Ovary (tissue), 10 donors: Measurements from ENCODE around the gene CHD9. TPM values are rescaled to one million over a fixed set of nuclear protein-coding genes. Genes with fewer than 3 reads are reported as not detected.

ENCODE experiments used
- DNase-seq, 5 donors: peaks; one replicate each; pipeline ENCODE4 v3.0.0-alpha.2; 2019 to 2020
- H3K27ac ChIP-seq, 2 donors: fragments of 200-600 bp; one replicate each; pipeline versions ENCODE4 v1.5.1 to v1.8.0; 2019 to 2022
- H3K27me3 ChIP-seq: fragments of 200-600 bp; one replicate; pipeline ENCODE4 v1.8.0; 2022
- H3K36me3 ChIP-seq: fragments of 200-600 bp; sonication (generic); one replicate; pipeline ENCODE4 v1.5.1; 2019
- H3K4me1 ChIP-seq: one replicate; pipeline ENCODE4 v1.8.1; 2013; ENCODE audit warnings: mild to moderate bottlenecking, moderate library complexity; ENCODE audit not compliant: insufficient read depth
- H3K4me3 ChIP-seq: fragments of 200-600 bp; sonication (generic); one replicate; pipeline ENCODE4 v1.5.1; 2017
- H3K9me3 ChIP-seq, 2 donors: fragments of 200-600 bp in 1 of 2; sonication (generic) in 1 of 2; one replicate each; pipeline versions ENCODE4 v1.5.1 to v1.8.1; 2013 to 2019; ENCODE audit warnings: mild to moderate bottlenecking in 1 of 2, moderate library complexity in 1 of 2
- CTCF ChIP-seq, 3 donors: fragments of 450-650 bp in 2 of 3; fragments of 200-600 bp in 1 of 3; IDR thresholded peaks; one replicate each; pipeline versions ENCODE4 v1.5.1 to v1.8.0; 2016 to 2022; ENCODE audit warnings: antibody characterized with exemption in 3 of 3, mild to moderate bottlenecking in 1 of 3
- EP300 ChIP-seq: sonication (generic); formaldehyde crosslinking; IDR thresholded peaks from one replicate; pipeline ENCODE4 v1.6.1; 2017; ENCODE audit warnings: antibody characterized with exemption
- POLR2A ChIP-seq: fragments of 450-650 bp; IDR thresholded peaks from one replicate; pipeline ENCODE4 v1.6.1; 2017; ENCODE audit warnings: antibody characterized with exemption, mild to moderate bottlenecking, moderate library complexity
- WGBS, 3 donors: extraction: QIAGEN DNeasy Blood & Tissue Kit in 1 of 3; methylation state at CpG; one replicate each; pipeline versions ENCODE4 v1.1.5 to v1.1.7; 2013 to 2017; 5-methylcytosine and 5-hydroxymethylcytosine counted together
- intact Hi-C, 4 donors: fragments of 100-400 bp; cut with DNase I; formaldehyde crosslinking; loops; one replicate each; pipeline versions ENCODE4 v1.11.0 to v1.15.1; 2022 to 2023
- long read RNA-seq, 3 donors: library from polyadenylated mRNA in 2 of 3; unstranded in 2 of 3; transcript quantifications; one replicate each; pipeline ENCODE4 v2.0.0 and lab custom pipeline, GENCODE V29; 2021 to 2026
- polyA plus RNA-seq, 2 donors: library from polyadenylated mRNA; stranded (reverse); fragments of 200-250 nt in 1 of 2; fragments of 350-450 nt in 1 of 2; fragmentation: Illumina TruSeq in 1 of 2; extraction: RNeasy Lipid Tissue Mini Kit (QIAGEN cat#74804) in 1 of 2; gene quantifications; one replicate each; pipeline ENCODE4 v1.2.3, GENCODE V29; 2013 to 2014
- total RNA-seq, 7 donors: library from RNA; depleted of rRNA in 2 of 7; stranded (reverse); fragments of >200 nt in 2 of 7; fragmentation: NEBNext Ultra II Directional in 3 of 7; extraction: Animal tissue kit (Norgen Biotek cat#: 25700) in 3 of 7; gene quantifications; one replicate each; pipeline versions ENCODE4 v1.1.0 to v1.2.4, GENCODE V29; 2016 to 2023
- donor health status: DM: no; HTN: no; CAD: no; lungs with moderate emphysema.
- donor health status: DM: no; HTN: no; CAD: no.
- donor health status: Bipolar disorder and iron deficiency.
- donor health status: DM: yes; HTN: yes; CAD: no.
- donor health status: DM: no; HTN: no; CAD: no.
- donor health status: DM: yes; HTN: yes; CAD: no.

The CHD9 gene
- total RNA-seq = 100 to 1,000 TPM in 1 of 7 donors, 10 to 100 TPM in 6; 45.1 to 100 (median 87.5) TPM
- 10 to 100 TPM; 11.8 to 18.2 TPM for polyA plus RNA-seq
- long read RNA-seq, donor 1, partial matches to known transcripts = 245 of 286 reads
- long read RNA-seq, donor 1, other reads (novel, unspliced or antisense) = 35 of 286 reads
- long read RNA-seq, donor 2, partial matches to known transcripts = 0 of 3 reads
- long read RNA-seq, donor 2, other reads (novel, unspliced or antisense) = 0 of 3 reads
- long read RNA-seq, donor 3, partial matches to known transcripts = 4 of 16 reads
- long read RNA-seq, donor 3, other reads (novel, unspliced or antisense) = 11 of 16 reads

- no peak for TF ChIP-seq EP300
- peak; percentile 98 to 100 (median 98) for TF ChIP-seq CTCF (IDR thresholded peaks at IDR 0.05)
- peak; percentile 21 for TF ChIP-seq POLR2A
- H3K27ac ChIP-seq = peak within 1 kb of the TSS; percentile 56 to 63
- H3K4me1 ChIP-seq = peaks cover 4% of the 10 kb centered on the region
- intact Hi-C loops = loop anchor here in 3 of 4 donors (2.0 to 10.0 kb wide), 7 partner anchors 74 to 380 kb away; partner anchors contain the start of gene RBL2 (in 1 of the 3)
- peak within 1 kb of the TSS; percentile 45 for H3K4me3 ChIP-seq
- no peaks in the 10 kb centered on the region for H3K27me3 ChIP-seq
- peak; percentile 84 to 90 (median 86) for DNase-seq
- 0 to 1% (median 0%) methylated on average over 54 to 62 of the region's 62 CpGs for WGBS, 3 donors
- no peaks in the 10 kb centered on the region for H3K36me3 ChIP-seq
- no peaks in the 10 kb centered on the region for H3K9me3 ChIP-seq
These were observed at the start of gene CHD9 for GRCh38 chr16:53054670-53055485. Gene CHD9, plus strand, starts transcription at chr16:53054991. Its CDS starts 101,099 bp downstream, at chr16:53156090.

GRCh38 chr16:53007095-53007494, 47.7 kb upstream of the CHD9 start:
- no peak overlapping the region for H3K4me3 ChIP-seq
- H3K9me3 ChIP-seq = no peaks in the 10 kb centered on the region
- TF ChIP-seq CTCF (IDR thresholded peaks at IDR 0.05) (no peak), EP300 (no peak), POLR2A (no peak)
- intact Hi-C loops = no loop called here
- no peaks in the 10 kb centered on the region for H3K4me1 ChIP-seq
- WGBS, 3 donors = 77 to 88% (median 81%) methylated on average over 1 of the region's 1 CpG
- no peaks in the 10 kb centered on the region for H3K36me3 ChIP-seq
- no peak overlapping the region for H3K27ac ChIP-seq
- no peak for DNase-seq
- no peaks in the 10 kb centered on the region for H3K27me3 ChIP-seq

GRCh38 chr16:53014287-53014686, 40.5 kb upstream of the CHD9 start:
- 16 to 39% (median 18%) methylated on average over 4 of the region's 4 CpGs for WGBS, 3 donors
- TF ChIP-seq POLR2A (no peak), CTCF (IDR thresholded peaks at IDR 0.05) (no peak)
- no peak overlapping the region for H3K4me3 ChIP-seq
- no peaks in the 10 kb centered on the region for H3K4me1 ChIP-seq
- intact Hi-C loops = no loop called here
- no peaks in the 10 kb centered on the region for H3K9me3 ChIP-seq
- H3K27me3 ChIP-seq = no peaks in the 10 kb centered on the region
- no peaks in the 10 kb centered on the region for H3K36me3 ChIP-seq
- no peak for DNase-seq
- no peak overlapping the region for H3K27ac ChIP-seq

GRCh38 chr16:53018834-53019416, 35.9 kb upstream of the CHD9 start:
- no peaks in the 10 kb centered on the region for H3K36me3 ChIP-seq
- TF ChIP-seq EP300 (no peak), POLR2A (no peak), CTCF (IDR thresholded peaks at IDR 0.05) (no peak)
- no peak overlapping the region for H3K4me3 ChIP-seq
- no peaks in the 10 kb centered on the region for H3K4me1 ChIP-seq
- no peak overlapping the region for H3K27ac ChIP-seq
- H3K27me3 ChIP-seq = no peaks in the 10 kb centered on the region
- H3K9me3 ChIP-seq = no peaks in the 10 kb centered on the region
- intact Hi-C loops = no loop called here
- 75 to 79% (median 76%) methylated on average over 2 of the region's 2 CpGs for WGBS, 3 donors
- DNase-seq = no peak
